OCI-M2 (cell line): ENCODE results near the gene KRT20.
"Not testable (repeated sequence)": the region's sequence is repeated elsewhere in the genome, so short reads cannot be mapped to it uniquely, and the experiment has no call there.

Experiments
- DNase-seq: peaks from one replicate; lab custom pipeline; 2025; ENCODE audit not compliant: unreplicated experiment; lab: John Stamatoyannopoulos, UW

The KRT20 gene

GRCh38 chr17:40900809-40901356 lies 15.8 kb upstream of the KRT20 start:
- DNase-seq, result no peak

GRCh38 chr17:40896916-40897455 lies 11.9 kb upstream of the KRT20 start:
- DNase-seq, result no peak

GRCh38 chr17:40895106-40895730 lies 10.2 kb upstream of the KRT20 start:
- no peak for DNase-seq

- no peak for DNase-seq
These were observed 3.2 kb upstream of the KRT20 start for GRCh38 chr17:40888196-40888720.

GRCh38 chr17:40886090-40886489 lies 1.0 kb upstream of the KRT20 start:
- no peak for DNase-seq

GRCh38 chr17:40883626-40884334 lies 1.3 kb downstream of the KRT20 start:
- no peak for DNase-seq

- no peak for DNase-seq
These were observed 2.0 kb downstream of the KRT20 start for GRCh38 chr17:40883031-40883430.

- no peak for DNase-seq
These were observed 6.0 kb downstream of the KRT20 start for GRCh38 chr17:40879026-40879425.

GRCh38 chr17:40878044-40878443 lies 7.0 kb downstream of the KRT20 start:
- DNase-seq, result no peak

- no peak for DNase-seq
These were observed 11.2 kb downstream of the KRT20 start for GRCh38 chr17:40873801-40874200.

GRCh38 chr17:40873255-40873654 lies 11.8 kb downstream of the KRT20 start:
- DNase-seq, result no peak

GRCh38 chr17:40872416-40872815 lies 12.6 kb downstream of the KRT20 start:
- DNase-seq, result no peak

- no peak for DNase-seq
These were observed 13.7 kb downstream of the KRT20 start for GRCh38 chr17:40871316-40871715.

- no peak for DNase-seq
These were observed 14.9 kb downstream of the KRT20 start for GRCh38 chr17:40870136-40870535.

GRCh38 chr17:40866838-40867237 lies 18.2 kb downstream of the KRT20 start, which contains the start of gene KRT12:
Gene KRT12 (minus strand): TSS chr17:40867223. CDS start chr17:40867186, 37 bp downstream.
- DNase-seq, result no peak

GRCh38 chr17:40864661-40865390 lies 20.2 kb downstream of the KRT20 start:
- DNase-seq, result no peak

- DNase-seq, result no peak
These were observed 21.9 kb downstream of the KRT20 start for GRCh38 chr17:40862985-40863733.

GRCh38 chr17:40859536-40859935 lies 25.5 kb downstream of the KRT20 start:
- no peak for DNase-seq

GRCh38 chr17:40858667-40859066 lies 26.4 kb downstream of the KRT20 start:
- not testable (repeated sequence) for DNase-seq

GRCh38 chr17:40857535-40857934 lies 27.5 kb downstream of the KRT20 start:
- no peak for DNase-seq
